Esophagus muscularis mucosa (tissue), 3 donors: ENCODE measurements around the gene TAP1.

Experiments
- POLR2AphosphoS5 ChIP-seq, 2 donors: sonication (generic); formaldehyde crosslinking; IDR thresholded peaks; one replicate each; pipeline ENCODE4 v1.6.1; 2017; ENCODE audit warnings: antibody characterized with exemption in 2 of 2
- TF ChIP-seq, protein P1 (sequence below), 3 experiments: fragments of 200-600 bp in 2 of 3; fragments of 450-650 bp in 1 of 3; sonication (generic) in 2 of 3; IDR thresholded peaks; one replicate each; pipeline ENCODE4 v1.5.1; 2017 to 2019; ENCODE audit warnings: antibody characterized with exemption in 3 of 3, mild to moderate bottlenecking in 2 of 3, moderate library complexity in 1 of 3

- TF ChIP-seq, protein P1, sequence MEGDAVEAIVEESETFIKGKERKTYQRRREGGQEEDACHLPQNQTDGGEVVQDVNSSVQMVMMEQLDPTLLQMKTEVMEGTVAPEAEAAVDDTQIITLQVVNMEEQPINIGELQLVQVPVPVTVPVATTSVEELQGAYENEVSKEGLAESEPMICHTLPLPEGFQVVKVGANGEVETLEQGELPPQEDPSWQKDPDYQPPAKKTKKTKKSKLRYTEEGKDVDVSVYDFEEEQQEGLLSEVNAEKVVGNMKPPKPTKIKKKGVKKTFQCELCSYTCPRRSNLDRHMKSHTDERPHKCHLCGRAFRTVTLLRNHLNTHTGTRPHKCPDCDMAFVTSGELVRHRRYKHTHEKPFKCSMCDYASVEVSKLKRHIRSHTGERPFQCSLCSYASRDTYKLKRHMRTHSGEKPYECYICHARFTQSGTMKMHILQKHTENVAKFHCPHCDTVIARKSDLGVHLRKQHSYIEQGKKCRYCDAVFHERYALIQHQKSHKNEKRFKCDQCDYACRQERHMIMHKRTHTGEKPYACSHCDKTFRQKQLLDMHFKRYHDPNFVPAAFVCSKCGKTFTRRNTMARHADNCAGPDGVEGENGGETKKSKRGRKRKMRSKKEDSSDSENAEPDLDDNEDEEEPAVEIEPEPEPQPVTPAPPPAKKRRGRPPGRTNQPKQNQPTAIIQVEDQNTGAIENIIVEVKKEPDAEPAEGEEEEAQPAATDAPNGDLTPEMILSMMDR (IDR thresholded peaks at IDR 0.05), result no peak
- TF ChIP-seq POLR2AphosphoS5 (IDR thresholded peaks at IDR 0.05), result no peak
Measured at GRCh38 chr6:32852018-32852843, 1.3 kb downstream of the TAP1 start.
